K562 (cell line): Measurements from ENCODE around the gene ZNF346. TPM values are rescaled to one million over a fixed set of nuclear protein-coding genes. Genes with fewer than 3 reads are reported as not detected.

Experiments used
- ASH1L ChIP-seq: fragments of 450-650 bp; IDR thresholded peaks from 2 replicates; pipeline ENCODE4 v1.6.1; 2018; ENCODE audit warnings: borderline replicate concordance, mild to moderate bottlenecking, low read depth; ENCODE audit not compliant: partially characterized antibody
- BHLHE40 ChIP-seq: IDR thresholded peaks from 2 replicates; pipeline ENCODE4 v1.6.1; 2011; ENCODE audit warnings: low read length, improper control_type of control experiment
- CBFA2T3 ChIP-seq: fragments of 450-650 bp; IDR thresholded peaks from 2 replicates; pipeline ENCODE4 v1.6.1; 2017
- CHD2 ChIP-seq: IDR thresholded peaks from 2 replicates; pipeline ENCODE4 v1.6.1; 2011; ENCODE audit warnings: low read depth, low read length
- KLF6 ChIP-seq: fragments of 250-450 bp; sonication (Bioruptor Pico); IDR thresholded peaks from 2 replicates; pipeline ENCODE4 v1.4.0; 2020; ENCODE audit warnings: mild to moderate bottlenecking, moderate library complexity, borderline replicate concordance
- MBD2 ChIP-seq: sonication (generic); IDR thresholded peaks from 2 replicates; pipeline ENCODE4 v1.6.1; 2016; ENCODE audit warnings: low read depth, borderline replicate concordance
- NONO ChIP-seq, 2 experiments: fragments of 200-400 bp in 1 of 2; fragments of 450-650 bp in 1 of 2; formaldehyde crosslinking in 1 of 2; IDR thresholded peaks; 2 replicates each; pipeline ENCODE4 v1.6.1; 2017; ENCODE audit warnings: low read depth in 2 of 2, mild to moderate bottlenecking in 2 of 2, moderate library complexity in 2 of 2, low read length in 1 of 2
- NR1H2 ChIP-seq: sonication (generic); formaldehyde crosslinking; IDR thresholded peaks from 2 replicates; pipeline ENCODE4 v1.4.0; 2020; ENCODE audit warnings: mild to moderate bottlenecking, missing genetic modification reagents
- PCBP2 ChIP-seq: fragments of 200-400 bp; formaldehyde crosslinking; IDR thresholded peaks from 2 replicates; pipeline ENCODE4 v1.6.1; 2018; ENCODE audit warnings: low read length, low read depth, mild to moderate bottlenecking, moderate library complexity; ENCODE audit not compliant: poor library complexity, severe bottlenecking
- PURB ChIP-seq: sonication (generic); formaldehyde crosslinking; IDR thresholded peaks from 2 replicates; pipeline ENCODE4 v1.9.0; 2021; ENCODE audit warnings: low read depth, mild to moderate bottlenecking, missing genetic modification reagents
- RHOXF2B ChIP-seq: fragments of 250-450 bp; sonication (Bioruptor Pico); conservative IDR thresholded peaks from 2 replicates; pipeline ENCODE4 v1.5.1; 2021
- RUNX1 ChIP-seq: sonication (generic); IDR thresholded peaks from 2 replicates; pipeline ENCODE4 v1.6.1; 2016; ENCODE audit warnings: antibody characterized with exemption, low read depth
- SRSF1 ChIP-seq: fragments of 200-400 bp; formaldehyde crosslinking; IDR thresholded peaks from 2 replicates; pipeline ENCODE4 v1.6.1; 2017; ENCODE audit warnings: mild to moderate bottlenecking, low read depth, low read length, moderate library complexity
- TFE3 ChIP-seq: fragments of 450-650 bp; formaldehyde crosslinking; IDR thresholded peaks from 2 replicates; pipeline ENCODE4 v1.4.0; 2020; ENCODE audit warnings: mild to moderate bottlenecking, mixed read lengths
- TSHZ1 ChIP-seq: fragments of 250-450 bp; sonication (Bioruptor Pico); IDR thresholded peaks from 2 replicates; pipeline ENCODE4 v1.4.0; 2020; ENCODE audit warnings: mild to moderate bottlenecking, moderate library complexity
- ZBTB7A ChIP-seq: IDR thresholded peaks from 2 replicates; pipeline ENCODE4 v1.6.1; 2011; ENCODE audit warnings: low read depth, mild to moderate bottlenecking, low read length, moderate library complexity, borderline replicate concordance; ENCODE audit not compliant: control insufficient read depth
- ZMIZ1 ChIP-seq, 2 experiments: fragments of 150-350 bp in 1 of 2; IDR thresholded peaks; 2 replicates each; pipeline ENCODE4 v1.6.1; 2012 to 2016; ENCODE audit warnings: low read depth in 2 of 2, low read length in 2 of 2, mild to moderate bottlenecking in 1 of 2, moderate library complexity in 1 of 2
- ZNF121 ChIP-seq: sonication (generic); formaldehyde crosslinking; conservative IDR thresholded peaks from 2 replicates; pipeline ENCODE4 v1.8.0; 2022; ENCODE audit warnings: missing genetic modification reagents
- ZNF282 ChIP-seq: sonication (generic); formaldehyde crosslinking; IDR thresholded peaks from 2 replicates; pipeline ENCODE4 v1.8.1; 2023; ENCODE audit warnings: missing genetic modification reagents
- ZNF764 ChIP-seq: fragments of 250-450 bp; sonication (Bioruptor Pico); IDR thresholded peaks from 2 replicates; pipeline ENCODE4 v1.4.0; 2020; ENCODE audit warnings: low read depth, mild to moderate bottlenecking, moderate library complexity
- polyA plus RNA-seq, 8 experiments: library from polyadenylated mRNA; depleted of rRNA in 4 of 8; stranded (reverse) in 5 of 8; unstranded in 3 of 8; fragments of >200 nt; fragmentation: Nextera tagmentation in 2 of 8; fragmentation: Illumina TruSeq in 1 of 8; extraction: Ambion mirVana in 2 of 8; extraction: Trizol in 1 of 8; gene quantifications; 2 replicates each; pipeline versions ENCODE4 v1.2.1 to v1.2.3, GENCODE V29; 2011 to 2014; ENCODE audit warnings: inconsistent platforms in 1 of 8, missing spikeins in 1 of 8
- total RNA-seq, 7 experiments: library from RNA; depleted of rRNA in 6 of 7; stranded (reverse); fragments of >200 nt in 6 of 7; fragmentation: Illumina TruSeq in 2 of 7; extraction: Trizol in 2 of 7; gene quantifications; 2 replicates each; pipeline versions ENCODE4 v1.2.1 to v1.2.3, GENCODE V29; 2011 to 2021; ENCODE audit warnings: low replicate concordance in 1 of 7

ZNF346 gene
- total and polyA plus RNA-seq, 9 of the 15 experiments (the other 6 are each of a cell fraction or from before 2014, with no cell fraction given) = 5.0 to 25.1 (median 20.1) TPM

GRCh38 chr5:177086654-177087397 lies 64.3 kb downstream of the ZNF346 start, which contains the start of gene FGFR4 (continued):
- 0 out of 2 replicates have a peak, but pooled peaks have one; percentile 39 for TF ChIP-seq BHLHE40
- no peak for TF ChIP-seq MBD2
- no peak for TF ChIP-seq ZNF764 (CRISPR knock-in tag)
- no peak for TF ChIP-seq PURB (CRISPR knock-in tag)
- TF ChIP-seq CBFA2T3 = no peak
- no peak for TF ChIP-seq TSHZ1
- no peak for TF ChIP-seq RHOXF2B
- TF ChIP-seq ZNF121 (CRISPR knock-in tag) = no peak
- no peak for TF ChIP-seq ASH1L
- peak; percentile 96; the same call in 1 of the 2 replicates for TF ChIP-seq ZBTB7A
- no peak for TF ChIP-seq PCBP2
- TF ChIP-seq ZNF282 (CRISPR knock-in tag) = no peak
- no peak for TF ChIP-seq NR1H2 (CRISPR knock-in tag)
- no peak for TF ChIP-seq KLF6
- no peak for TF ChIP-seq SRSF1
- TF ChIP-seq CHD2 = peak; percentile 8; the same call in 1 of the 2 replicates
- no peak for TF ChIP-seq ZMIZ1 (IDR thresholded peaks at IDR 0.05; ENCODE audit: low read depth in 2 of 2, low read length in 2 of 2)
- TF ChIP-seq NONO (IDR thresholded peaks at IDR 0.05; ENCODE audit: low read depth in 2 of 2, low read length in 1 of 2) = peak in 1 of 2 experiments; percentile 46; a peak in 1 of 4 replicates
- no peak for TF ChIP-seq TFE3 (CRISPR knock-in tag)
- TF ChIP-seq RUNX1 = no peak
